GM18526 (cell line): ENCODE measurements around the gene TRPC4.

ENCODE experiments used
- POLR2A ChIP-seq: IDR thresholded peaks from 3 replicates; pipeline ENCODE4 v1.6.1; 2011; ENCODE audit not compliant: insufficient read length; ENCODE audit errors: extremely low read depth

TRPC4 gene

DNA sequence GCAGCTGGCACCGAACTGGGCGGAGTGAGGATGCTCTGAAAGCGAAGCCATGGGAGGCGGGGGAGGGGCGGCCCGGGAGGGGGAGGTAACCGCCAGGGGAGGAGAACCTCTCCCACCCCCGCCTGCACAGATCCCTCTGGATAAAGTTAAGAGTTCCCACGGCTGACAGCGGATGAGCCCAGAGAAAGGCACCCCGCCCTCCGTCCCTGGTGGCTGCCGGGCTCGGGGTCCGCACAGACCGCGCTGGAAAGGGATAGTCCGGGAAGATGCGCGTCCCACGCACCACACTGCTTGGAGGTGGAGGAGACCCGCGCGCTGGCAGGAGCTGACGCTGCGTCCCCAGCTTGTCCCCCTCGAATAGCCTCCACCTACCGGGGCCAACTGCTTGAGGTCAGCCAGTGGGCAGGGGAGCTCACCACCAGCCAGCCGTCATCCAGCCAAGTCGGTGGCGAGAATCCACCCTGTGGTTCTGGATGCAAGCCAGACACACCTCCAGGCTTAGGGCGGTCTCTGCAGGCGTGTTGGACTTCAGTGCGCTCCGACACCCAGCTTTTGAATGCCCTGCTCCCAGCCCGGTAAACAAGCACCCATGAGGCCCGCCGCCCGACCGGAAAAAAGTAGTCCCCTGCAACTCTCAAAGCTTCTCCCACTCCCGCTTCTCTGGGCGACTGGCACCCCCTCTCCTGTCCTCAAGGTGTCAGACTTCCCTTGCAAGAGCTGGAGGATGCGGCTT is at the start of gene TRPC4:
TRPC4 (minus strand) TSS at position 17 of the 733 bp plus-strand sequence. CDS start 86,439 bp downstream, outside the sequence.
- no peak for TF ChIP-seq POLR2A

DNA sequence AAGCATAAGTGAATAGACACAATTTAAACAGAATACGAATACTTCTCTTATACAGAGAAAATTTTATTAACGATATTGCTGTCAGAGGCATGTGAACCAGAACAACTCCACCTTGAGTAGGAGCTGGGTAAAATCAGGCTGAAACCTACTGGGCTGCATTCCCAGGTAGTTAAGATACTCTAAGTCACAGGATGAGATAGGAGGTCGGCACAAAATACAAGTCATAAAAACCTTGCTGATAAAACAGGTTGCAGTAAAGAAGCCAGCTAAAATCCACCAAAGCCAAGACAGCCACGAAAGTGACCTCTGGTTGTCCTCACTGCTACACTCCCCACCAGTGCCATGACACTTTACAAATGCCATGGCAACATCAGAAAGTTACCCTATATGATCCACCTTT is 49.2 kb upstream of the TRPC4 start:
- no peak for TF ChIP-seq POLR2A

DNA sequence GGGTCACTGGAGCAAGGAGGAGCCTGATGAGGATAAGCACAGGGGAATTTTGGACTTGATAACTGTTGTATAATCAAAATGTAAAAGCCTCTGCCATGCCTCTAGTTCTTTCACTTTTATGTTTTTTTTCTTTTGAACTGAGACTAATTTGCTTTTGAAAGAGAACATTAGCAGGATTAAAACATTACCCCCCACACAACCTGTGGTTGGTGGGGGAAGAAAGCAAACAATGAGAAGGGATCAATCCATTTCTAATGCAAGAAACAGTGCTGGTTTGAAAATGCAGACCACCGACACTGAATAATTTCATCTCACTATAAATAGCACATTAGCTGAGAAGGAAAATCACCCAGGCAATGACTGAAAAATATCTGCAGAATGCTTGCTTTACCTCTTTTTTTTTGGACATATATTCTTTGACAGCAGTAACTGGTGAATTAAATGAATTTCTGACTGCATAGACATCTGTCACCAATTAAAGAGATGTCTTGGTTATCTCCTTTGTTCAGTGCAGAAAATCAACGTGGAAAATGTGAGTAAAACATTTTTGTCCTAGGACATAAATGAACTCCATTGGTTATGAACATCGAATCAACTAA is 48.6 kb upstream of the TRPC4 start:
- no peak for TF ChIP-seq POLR2A

DNA sequence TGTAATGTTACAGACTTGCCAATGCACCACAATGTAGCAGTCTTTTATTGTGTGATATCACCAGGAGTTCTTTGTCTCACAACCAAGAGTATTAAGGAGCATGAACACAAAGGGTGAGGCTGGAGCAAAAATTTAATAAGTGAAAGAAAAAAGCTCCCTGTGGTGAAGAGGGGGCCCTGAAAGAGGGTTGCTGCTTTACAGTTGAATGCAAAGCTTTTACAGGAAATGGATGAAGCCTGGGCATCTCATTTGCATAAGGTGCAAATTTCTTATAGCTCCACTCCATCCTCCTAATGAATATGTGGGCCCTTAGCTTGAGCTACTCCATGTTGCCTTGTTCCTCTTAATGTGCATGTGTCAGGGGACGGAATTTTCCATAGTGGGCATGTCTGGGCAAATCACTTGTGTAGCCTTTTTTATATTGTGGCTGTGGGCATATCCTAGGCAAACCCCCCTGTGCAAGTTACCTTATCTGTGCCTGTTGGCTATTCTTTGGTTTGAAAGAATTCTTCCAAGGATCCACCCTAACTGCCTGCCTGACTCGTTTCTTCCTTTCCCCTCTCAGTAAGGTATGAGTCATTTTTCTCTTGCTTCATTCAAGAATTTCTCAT is 45.3 kb upstream of the TRPC4 start:
- no peak for TF ChIP-seq POLR2A

DNA sequence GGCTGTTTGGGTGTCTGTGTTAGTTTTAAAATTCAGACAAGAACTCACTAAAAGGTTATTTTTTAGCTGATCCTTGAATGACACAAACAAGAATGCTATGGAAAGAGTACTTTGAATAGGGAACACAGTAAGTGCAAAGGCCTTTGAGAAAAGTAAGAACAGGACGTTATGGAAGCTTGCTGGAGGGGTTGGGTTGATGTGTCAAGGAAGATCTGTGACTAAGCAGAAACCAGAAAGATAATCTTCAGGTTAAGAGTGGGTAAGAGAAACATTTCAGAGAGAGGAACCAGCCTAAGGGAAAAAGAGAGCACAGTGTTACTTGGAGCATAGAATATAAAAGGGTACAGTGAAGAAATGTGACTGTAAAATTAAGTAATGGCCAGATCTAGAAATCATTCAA is 41.2 kb upstream of the TRPC4 start:
- TF ChIP-seq POLR2A: no peak

DNA sequence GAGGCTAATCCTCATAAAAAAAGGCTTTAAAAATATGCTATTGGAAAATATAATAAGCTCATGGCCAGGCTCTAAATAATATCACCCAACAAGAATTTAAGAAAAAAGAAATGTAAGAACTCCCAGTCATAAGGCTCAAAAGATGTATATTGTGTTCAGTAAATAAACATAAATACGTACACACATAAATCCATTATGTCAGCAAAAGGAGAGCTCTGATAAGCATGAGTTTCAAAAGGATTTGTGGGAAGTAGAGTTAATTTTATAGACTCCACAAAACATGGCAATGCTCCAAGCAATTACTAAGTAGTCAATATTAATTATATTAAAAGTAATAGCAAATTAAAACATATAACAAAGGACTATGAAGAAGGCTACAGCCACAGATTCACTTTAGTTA is 37.3 kb upstream of the TRPC4 start:
- TF ChIP-seq POLR2A: no peak

DNA sequence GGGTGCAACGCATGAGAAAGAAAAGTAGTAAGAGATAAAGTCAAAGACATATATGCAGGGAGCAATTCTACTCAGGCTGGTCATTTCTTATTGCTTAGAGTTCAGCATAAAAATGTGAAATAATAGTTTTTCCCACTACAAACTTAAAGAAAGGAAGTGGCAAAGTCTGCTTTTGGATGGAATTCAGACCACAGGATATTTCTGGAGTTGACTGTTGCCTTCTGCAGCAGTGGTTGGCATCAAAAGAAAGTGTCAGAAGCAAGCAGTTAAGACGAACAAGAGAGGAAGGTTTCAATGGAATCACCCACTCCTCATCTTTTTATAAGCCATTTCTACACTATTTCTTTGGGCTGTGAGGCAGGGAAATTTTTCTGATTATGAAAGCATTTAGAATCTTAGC is 36.2 kb upstream of the TRPC4 start:
- no peak for TF ChIP-seq POLR2A

DNA sequence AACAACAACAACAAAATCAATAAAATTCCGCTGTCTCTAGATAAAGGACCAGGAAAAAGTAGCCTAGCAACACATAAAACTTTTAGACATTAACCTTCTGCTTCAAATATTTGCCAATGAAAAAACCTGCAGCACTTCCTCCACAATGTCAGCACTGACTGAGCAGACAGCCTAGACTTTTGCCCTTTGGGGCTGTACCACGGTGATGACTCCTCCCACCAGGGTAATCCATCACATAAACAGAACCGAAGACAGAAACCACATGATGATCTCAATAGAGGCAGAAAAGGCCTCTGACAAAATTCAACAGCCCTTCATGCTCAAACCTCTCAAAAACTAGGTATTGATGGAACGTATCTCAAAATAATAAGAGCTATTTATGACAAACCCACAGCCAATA is 30.2 kb upstream of the TRPC4 start:
- TF ChIP-seq POLR2A: no peak

DNA sequence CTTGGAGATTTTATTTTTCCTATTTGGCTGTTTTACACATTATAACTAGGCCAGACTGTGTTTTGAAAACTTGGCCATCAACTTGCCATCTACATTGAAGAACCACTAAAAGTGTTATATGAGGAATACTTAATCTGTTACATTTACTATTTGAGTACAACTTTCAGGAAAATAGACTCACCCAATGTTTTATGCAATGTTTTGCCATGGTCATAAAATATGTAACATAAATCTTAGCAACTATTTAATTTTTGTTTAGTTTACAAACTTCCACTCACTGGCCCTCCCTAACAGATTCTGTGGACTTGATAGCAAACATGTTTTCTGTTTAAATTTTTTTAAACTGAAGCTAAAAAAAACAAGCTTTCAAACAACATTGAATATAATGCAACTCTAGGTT is 23.7 kb upstream of the TRPC4 start:
- TF ChIP-seq POLR2A: no peak

DNA sequence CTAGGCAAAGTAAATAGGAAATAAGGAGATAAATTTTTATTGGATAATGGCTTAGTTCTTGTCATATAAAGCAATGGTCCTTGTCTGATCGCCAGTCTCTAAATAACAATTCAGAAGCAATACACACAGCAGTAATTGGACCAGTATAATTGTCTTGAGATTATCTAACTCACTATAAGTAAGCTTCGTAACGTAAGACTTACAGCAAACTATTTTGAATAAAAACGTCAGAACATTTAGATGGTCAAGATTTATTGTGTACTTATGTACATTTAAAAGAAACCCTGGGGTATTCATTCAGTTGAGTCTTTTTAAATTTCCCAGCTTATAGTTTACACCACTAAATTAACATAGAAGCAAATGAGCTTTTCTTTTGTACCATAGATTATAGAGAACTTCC is 20.2 kb upstream of the TRPC4 start:
- no peak for TF ChIP-seq POLR2A

DNA sequence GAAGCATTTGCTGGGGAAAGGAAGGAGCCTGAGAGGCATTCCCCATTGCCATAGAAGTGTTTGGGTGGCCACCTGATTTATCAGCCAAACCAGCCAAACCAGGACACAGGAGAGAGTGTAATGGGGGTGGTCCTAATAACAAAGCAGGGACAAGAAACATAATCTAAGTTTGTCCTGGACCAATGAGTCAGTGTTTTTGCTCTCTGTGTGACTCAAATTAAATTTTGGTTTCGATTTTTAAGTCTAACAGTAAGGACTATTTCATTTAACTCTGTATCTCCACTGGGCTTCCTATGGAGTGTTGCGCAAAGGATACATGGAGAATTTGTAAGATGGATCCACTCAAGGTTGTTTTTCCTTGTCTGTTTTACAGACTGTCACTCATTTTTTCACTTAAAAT is 19.5 kb upstream of the TRPC4 start:
- no peak for TF ChIP-seq POLR2A

DNA sequence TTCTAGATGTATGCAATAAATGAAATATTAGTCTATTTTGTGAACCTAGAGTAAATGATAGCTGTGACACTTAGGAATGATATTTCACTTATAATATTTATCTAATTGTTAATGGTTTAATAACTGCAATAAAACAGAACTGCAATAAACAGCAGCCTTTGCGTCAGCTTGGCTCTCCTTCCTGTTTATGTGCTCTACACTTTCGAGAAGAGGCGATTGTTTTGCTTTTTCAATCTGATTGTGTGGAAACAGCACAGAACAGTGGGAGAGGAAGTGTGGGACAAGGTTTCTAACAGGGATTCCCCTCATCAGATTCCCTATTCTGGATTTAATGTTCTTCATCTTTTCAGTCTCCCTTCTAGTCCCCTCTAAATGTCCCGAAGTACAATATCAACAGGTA is 17.3 kb upstream of the TRPC4 start:
- no peak for TF ChIP-seq POLR2A

DNA sequence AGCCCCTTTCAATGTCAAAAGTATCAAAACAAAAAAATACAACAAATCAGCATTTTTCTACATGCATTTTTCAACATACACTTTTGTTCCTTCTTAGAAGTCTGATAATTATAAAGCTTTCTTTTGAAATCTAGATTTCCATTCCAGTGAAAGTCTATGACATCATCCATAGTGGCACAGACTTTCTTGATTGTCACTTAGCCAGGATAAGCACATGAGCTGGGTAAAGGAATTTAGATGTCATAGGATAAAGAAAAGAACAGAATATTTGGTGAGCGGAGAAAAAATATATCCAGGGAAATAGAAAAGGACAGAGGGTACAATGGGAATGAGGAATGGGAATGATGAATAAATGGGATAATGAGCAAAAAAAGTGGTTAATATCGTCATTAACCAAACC is 15.1 kb upstream of the TRPC4 start:
- no peak for TF ChIP-seq POLR2A

DNA sequence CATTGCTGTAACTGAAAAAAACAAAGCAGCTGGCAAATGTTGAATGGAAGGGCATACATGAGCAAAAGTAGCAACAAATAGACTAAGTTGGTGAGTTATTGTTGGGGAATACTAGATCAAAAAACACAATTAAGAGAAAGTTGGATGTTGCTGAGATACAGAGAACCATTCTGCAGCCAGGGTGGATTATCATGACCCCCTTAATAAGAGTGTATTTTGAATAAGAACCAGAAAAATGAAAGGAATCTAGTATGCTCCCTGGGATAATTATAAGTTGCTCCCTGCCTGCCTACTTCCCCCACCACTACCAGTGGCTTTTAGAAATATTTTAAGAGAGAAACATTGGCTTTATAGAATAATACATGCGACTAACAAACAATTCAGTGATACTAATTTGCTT is 14.5 kb upstream of the TRPC4 start:
- no peak for TF ChIP-seq POLR2A

DNA sequence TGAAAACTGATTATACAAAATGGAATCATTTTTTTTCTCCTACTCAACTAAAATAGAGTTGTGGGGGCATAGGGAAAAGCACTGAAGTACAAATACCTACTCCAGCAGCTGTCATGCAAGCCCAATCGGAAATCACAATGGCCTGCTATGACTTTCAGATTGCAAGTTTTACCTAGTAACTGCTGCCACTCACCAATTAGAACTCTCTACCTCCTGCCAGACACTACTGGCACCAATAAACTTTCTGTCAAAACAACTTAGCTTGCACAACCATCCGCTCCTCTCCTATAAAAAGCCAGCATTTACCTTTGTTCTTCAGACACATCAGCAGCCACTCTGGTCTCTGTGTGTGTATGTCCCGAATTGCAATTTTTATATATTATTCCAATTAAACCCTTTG is 9.3 kb upstream of the TRPC4 start:
- TF ChIP-seq POLR2A: no peak

DNA sequence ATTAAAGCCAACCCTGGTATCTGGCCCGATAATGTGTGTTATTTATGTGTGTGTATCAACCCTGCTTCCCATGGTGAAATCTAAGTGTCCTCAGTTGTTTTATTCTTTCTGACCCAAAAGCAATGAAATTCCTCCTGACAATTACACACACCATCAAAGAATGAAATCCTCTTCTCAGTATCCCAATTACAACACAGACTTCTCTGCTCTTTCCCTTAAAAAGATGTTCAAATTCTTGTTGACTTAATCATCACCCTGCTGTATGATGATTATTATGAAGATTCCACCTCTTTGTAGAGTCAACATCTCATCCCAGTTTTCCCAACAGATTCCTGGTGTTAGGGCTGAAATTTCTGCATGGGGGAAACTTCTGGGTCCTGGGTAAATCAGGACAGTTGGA is 8.9 kb upstream of the TRPC4 start:
- TF ChIP-seq POLR2A: no peak

DNA sequence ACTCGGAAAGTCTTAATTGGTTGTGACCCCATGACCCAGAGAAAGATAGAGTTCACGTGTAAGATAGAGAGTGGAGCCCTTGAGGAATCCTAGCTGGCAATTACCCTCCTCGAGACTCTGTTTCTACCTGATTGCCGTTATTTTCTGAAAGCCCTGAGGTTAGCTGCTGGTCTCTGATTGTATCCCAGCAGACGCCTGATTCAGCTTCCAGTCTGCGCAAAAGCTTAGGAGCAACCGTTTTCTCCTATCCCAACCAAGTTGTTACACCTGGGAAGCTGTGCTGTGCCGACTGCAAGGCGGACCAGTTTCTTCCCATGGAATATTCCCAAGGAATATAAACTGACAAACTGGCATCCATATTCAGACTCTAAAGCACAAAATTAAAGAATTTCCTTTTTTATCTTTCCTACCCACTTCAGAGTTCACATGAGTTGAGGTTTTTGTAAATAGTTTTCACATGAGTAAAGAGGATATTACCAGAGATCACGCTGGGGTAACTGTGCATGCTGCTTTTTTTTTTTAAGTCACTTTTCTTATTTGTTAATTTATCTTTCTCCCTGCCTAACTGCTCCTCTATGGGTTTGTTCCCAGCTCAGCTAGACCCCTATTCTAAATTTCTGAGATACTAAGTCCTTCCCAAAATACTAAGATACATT is 1.5 kb upstream of the TRPC4 start:
- TF ChIP-seq POLR2A: no peak

DNA sequence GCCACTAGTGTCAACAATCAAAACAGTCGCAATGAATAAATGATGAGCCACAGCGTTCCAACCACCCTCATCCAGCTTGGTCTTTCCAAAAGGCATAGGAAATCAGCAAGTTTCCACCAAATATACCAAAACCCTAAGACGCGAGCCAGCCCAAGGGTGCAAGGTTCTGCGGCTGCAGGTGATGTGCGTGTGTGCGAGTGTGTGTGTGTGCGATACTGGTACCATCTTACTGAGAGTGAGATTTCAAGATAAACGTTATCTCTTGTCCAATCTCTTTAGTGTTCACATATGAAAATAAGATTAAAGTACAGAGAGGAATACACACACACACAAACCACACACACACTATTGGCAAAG is 895 bp upstream of the TRPC4 start:
- TF ChIP-seq POLR2A: no peak
